Karpas-422 (cell line): ENCODE measurements around the gene NOD1. TPM values are rescaled to one million over a fixed set of nuclear protein-coding genes. Genes with fewer than 3 reads are reported as not detected.
"Not testable (repeated sequence)": the region's sequence is repeated elsewhere in the genome, so short reads cannot be mapped to it uniquely, and the experiment has no call there.

ENCODE experiments used
- DNase-seq: peaks from one replicate; pipeline ENCODE4 v3.0.0-alpha.2; 2015
- H2AFZ ChIP-seq: fragments of 200-600 bp; sonication (generic); 2 replicates; pipeline ENCODE4 v1.6.1; 2014; ENCODE audit warnings: antibody characterized with exemption, low read length, mixed read lengths
- H3K27ac ChIP-seq: fragments of 200-600 bp; sonication (generic); 2 replicates; pipeline ENCODE4 v1.5.1; 2014; ENCODE audit warnings: mild to moderate bottlenecking, low read length, moderate library complexity
- H3K27me3 ChIP-seq: fragments of 200-600 bp; sonication (generic); 2 replicates; pipeline ENCODE4 v1.6.1; 2014; ENCODE audit warnings: low read length, mixed read lengths
- H3K36me3 ChIP-seq: fragments of 200-600 bp; sonication (generic); 2 replicates; pipeline ENCODE4 v1.6.1; 2014; ENCODE audit warnings: low read length, mixed read lengths; ENCODE audit not compliant: insufficient read depth
- H3K4me1 ChIP-seq: fragments of 200-600 bp; sonication (generic); 2 replicates; pipeline ENCODE4 v1.6.1; 2014; ENCODE audit warnings: mild to moderate bottlenecking, low read length, mixed read lengths
- H3K4me2 ChIP-seq: fragments of 200-600 bp; sonication (generic); 2 replicates; pipeline ENCODE4 v1.6.1; 2014; ENCODE audit warnings: low read length, low read depth, mild to moderate bottlenecking; ENCODE audit not compliant: poor library complexity, severe bottlenecking
- H3K4me3 ChIP-seq: fragments of 200-600 bp; sonication (generic); 2 replicates; pipeline ENCODE4 v1.5.1; 2014; ENCODE audit warnings: mild to moderate bottlenecking, antibody characterized with exemption, low read length, mixed read lengths
- H3K79me2 ChIP-seq: fragments of 200-600 bp; sonication (generic); 2 replicates; pipeline ENCODE4 v1.6.1; 2014; ENCODE audit warnings: mild to moderate bottlenecking, low read length, mixed read lengths
- H3K9ac ChIP-seq: fragments of 200-600 bp; sonication (generic); 2 replicates; pipeline ENCODE4 v1.6.0; 2014; ENCODE audit warnings: low read length
- H3K9me2 ChIP-seq: fragments of 200-600 bp; sonication (generic), shearing (Covaris generic); replicated peaks from 2 replicates; pipeline ENCODE4 v1.6.0; 2014; ENCODE audit warnings: mild to moderate bottlenecking, low read length, moderate library complexity; ENCODE audit not compliant: insufficient read depth
- H3K9me3 ChIP-seq: fragments of 300-700, 200-600 bp; sonication (generic); 2 replicates; pipeline ENCODE4 v1.6.1; 2014; ENCODE audit warnings: low read length, mixed read lengths
- H4K20me1 ChIP-seq: fragments of 200-600 bp; sonication (generic); 2 replicates; pipeline ENCODE4 v1.6.1; 2014; ENCODE audit warnings: mild to moderate bottlenecking, antibody characterized with exemption, low read length, low read depth; ENCODE audit not compliant: insufficient read depth
- total RNA-seq: library from RNA; depleted of rRNA; stranded (reverse); fragments of >200 nt; shearing (Covaris generic); gene quantifications from 2 replicates; pipeline ENCODE4 v1.2.3, GENCODE V29; 2014; ENCODE audit warnings: low replicate concordance

Gene NOD1
- total RNA-seq, 1 experiment from 2014 or later, result 4.5 TPM

DNA sequence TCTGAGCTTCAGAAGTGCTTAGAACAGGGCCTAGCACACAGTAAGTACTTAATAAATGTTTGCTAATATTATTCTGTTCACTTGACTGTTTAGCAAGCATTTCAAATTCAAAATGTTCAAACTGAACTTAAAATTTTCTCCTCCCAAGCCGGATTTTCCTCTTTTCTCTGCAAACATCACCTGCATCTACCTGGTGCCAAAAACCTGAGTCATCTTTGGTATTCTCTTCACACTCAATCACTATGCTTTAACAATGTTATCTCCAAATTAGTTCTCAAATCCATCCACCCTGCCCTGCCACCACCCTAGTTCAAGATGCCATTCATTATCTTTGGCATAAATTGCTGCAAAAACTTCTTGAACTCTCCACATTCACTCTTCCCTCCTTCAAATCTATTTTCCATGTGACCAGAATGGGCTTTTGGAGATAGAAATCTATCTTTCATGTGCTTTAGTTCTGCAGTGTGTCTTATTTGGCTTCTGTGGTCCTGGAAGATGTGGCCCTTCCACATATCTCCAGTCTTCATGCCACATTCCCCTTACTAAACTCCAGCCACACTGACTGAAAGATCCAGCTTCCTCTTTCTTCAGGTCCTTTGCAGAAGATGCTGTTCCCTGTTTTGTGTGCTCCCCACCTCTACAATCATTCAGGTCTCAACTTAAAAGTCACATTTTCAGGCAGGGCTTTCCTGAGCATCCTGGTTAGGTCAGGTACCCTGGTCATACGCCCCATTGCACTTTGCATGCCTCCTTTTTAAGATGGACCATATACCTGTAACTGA lies 24.1 kb upstream of the NOD1 start:
- H3K9me3 ChIP-seq, result no peaks in the 10 kb centered on the region
- H3K79me2 ChIP-seq, result peaks cover 56% of the 10 kb centered on the region
- no peak overlapping the region for H3K27ac ChIP-seq
- H3K9me2 ChIP-seq, result no peaks in the 10 kb centered on the region
- peak overlapping the region; percentile 97 for H3K4me2 ChIP-seq
- peaks cover 39% of the 10 kb centered on the region for H3K36me3 ChIP-seq
- DNase-seq, result peak; percentile 44
- H4K20me1 ChIP-seq, result 0 out of 2 replicates have a peak, but pooled peaks cover 6% of the 10 kb centered on the region
- H3K4me3 ChIP-seq, result peak overlapping the region; percentile 84
- H3K9ac ChIP-seq, result peak overlapping the region; percentile 83; the same call in 1 of the 2 replicates
- H2AFZ ChIP-seq, result no peak overlapping the region
- H3K27me3 ChIP-seq, result no peaks in the 10 kb centered on the region
- H3K4me1 ChIP-seq, result peaks cover 28% of the 10 kb centered on the region

DNA sequence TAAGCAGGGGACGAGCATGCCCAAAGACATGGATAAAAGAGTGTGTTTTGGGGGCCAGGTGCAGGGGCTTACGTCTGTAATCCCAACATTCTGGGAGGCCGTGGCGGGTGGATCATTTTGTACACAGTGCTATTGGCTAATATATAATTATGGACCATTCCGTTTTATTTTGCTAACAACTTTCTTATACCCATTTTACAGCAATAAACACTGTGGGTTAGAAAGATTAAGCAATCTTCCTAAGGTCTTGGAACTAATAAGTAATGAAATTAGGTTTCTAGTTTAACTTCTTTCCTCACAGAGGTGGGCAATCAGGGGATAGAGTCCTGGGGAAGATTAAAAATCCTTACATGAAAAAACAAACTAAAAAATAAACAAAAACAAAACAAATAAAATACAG lies 22.7 kb upstream of the NOD1 start:
- Histone ChIP-seq H3K9me2 (no peaks in the 10 kb centered on the region), H3K36me3 (peaks cover 51% of the 10 kb centered on the region), H3K9me3 (no peaks in the 10 kb centered on the region), H2AFZ (no peak overlapping the region), H4K20me1 (0 out of 2 replicates have a peak, but pooled peaks cover 8% of the 10 kb centered on the region), H3K4me3 (no peak overlapping the region), H3K27ac (no peak overlapping the region), H3K27me3 (no peaks in the 10 kb centered on the region), H3K9ac (no peak overlapping the region), H3K4me2 (no peak overlapping the region), H3K79me2 (peaks cover 56% of the 10 kb centered on the region), H3K4me1 (peaks cover 28% of the 10 kb centered on the region)
- no peak for DNase-seq

GRCh38 chr7:30493228-30493627 lies 14.6 kb upstream of the NOD1 start:
- H3K79me2 ChIP-seq, result no peaks in the 10 kb centered on the region
- no peak overlapping the region for H3K9ac ChIP-seq
- H3K27ac ChIP-seq, result no peak overlapping the region
- H2AFZ ChIP-seq, result no peak overlapping the region
- DNase-seq, result no peak
- peaks cover 18% of the 10 kb centered on the region for H3K36me3 ChIP-seq
- no peaks in the 10 kb centered on the region for H3K9me2 ChIP-seq
- H3K4me3 ChIP-seq, result no peak overlapping the region
- peaks cover 8% of the 10 kb centered on the region for H3K9me3 ChIP-seq
- no peak overlapping the region for H3K4me2 ChIP-seq
- no peaks in the 10 kb centered on the region for H3K4me1 ChIP-seq
- 0 out of 2 replicates have a peak, but pooled peaks cover 3% of the 10 kb centered on the region for H4K20me1 ChIP-seq
- no peaks in the 10 kb centered on the region for H3K27me3 ChIP-seq

GRCh38 chr7:30491417-30491816 lies 12.8 kb upstream of the NOD1 start:
- Histone ChIP-seq H3K4me2 (no peak overlapping the region), H4K20me1 (no peaks in the 10 kb centered on the region), H3K9me2 (no peaks in the 10 kb centered on the region), H3K9me3 (peaks cover 8% of the 10 kb centered on the region), H3K27ac (no peak overlapping the region), H3K9ac (no peak overlapping the region), H2AFZ (no peak overlapping the region), H3K79me2 (no peaks in the 10 kb centered on the region), H3K4me3 (no peak overlapping the region), H3K4me1 (no peaks in the 10 kb centered on the region), H3K36me3 (peaks cover 6% of the 10 kb centered on the region), H3K27me3 (no peaks in the 10 kb centered on the region)
- no peak for DNase-seq

- H3K27ac ChIP-seq, result no peak overlapping the region
- peaks cover 8% of the 10 kb centered on the region for H3K9me3 ChIP-seq
- no peak overlapping the region for H3K4me3 ChIP-seq
- H3K4me1 ChIP-seq, result no peaks in the 10 kb centered on the region
- no peaks in the 10 kb centered on the region for H3K9me2 ChIP-seq
- no peak for DNase-seq
- no peaks in the 10 kb centered on the region for H3K79me2 ChIP-seq
- no peak overlapping the region for H3K4me2 ChIP-seq
- no peaks in the 10 kb centered on the region for H3K36me3 ChIP-seq
- no peaks in the 10 kb centered on the region for H4K20me1 ChIP-seq
- H3K27me3 ChIP-seq, result no peaks in the 10 kb centered on the region
- H3K9ac ChIP-seq, result no peak overlapping the region
- no peak overlapping the region for H2AFZ ChIP-seq
Observed at GRCh38 chr7:30487371-30487770, 8.8 kb upstream of the NOD1 start.

DNA sequence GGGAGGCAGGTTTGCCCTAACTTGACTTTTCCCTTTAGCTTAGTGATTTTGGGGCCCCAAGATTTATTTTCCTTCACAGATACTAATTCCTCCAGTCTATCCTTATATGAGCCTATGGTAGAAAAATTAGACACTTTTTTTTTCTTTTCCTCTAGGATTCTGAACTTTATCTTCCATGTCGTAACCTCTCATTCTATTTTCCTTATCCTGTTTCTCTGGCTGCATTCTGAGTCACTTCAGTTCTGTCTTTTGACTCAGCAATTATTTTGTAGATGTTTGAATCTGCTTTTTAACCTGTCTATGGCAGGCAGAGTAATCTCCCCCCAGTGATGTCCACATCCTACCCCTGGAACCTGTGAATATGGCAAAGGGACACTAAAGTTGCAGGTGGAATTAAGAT lies 7.1 kb upstream of the NOD1 start:
- Histone ChIP-seq H3K9ac (no peak overlapping the region), H3K4me2 (no peak overlapping the region), H3K9me2 (no peaks in the 10 kb centered on the region), H3K9me3 (no peaks in the 10 kb centered on the region), H2AFZ (no peak overlapping the region), H3K36me3 (no peaks in the 10 kb centered on the region), H3K4me1 (no peaks in the 10 kb centered on the region), H3K27me3 (no peaks in the 10 kb centered on the region), H3K4me3 (no peak overlapping the region), H4K20me1 (no peaks in the 10 kb centered on the region), H3K27ac (no peak overlapping the region), H3K79me2 (no peaks in the 10 kb centered on the region)
- no peak for DNase-seq

GRCh38 chr7:30481416-30481815 lies 2.8 kb upstream of the NOD1 start:
- not testable (repeated sequence) for H3K36me3 ChIP-seq, H2AFZ ChIP-seq, H3K9me3 ChIP-seq, H3K27me3 ChIP-seq, DNase-seq, H3K79me2 ChIP-seq, H4K20me1 ChIP-seq, H3K27ac ChIP-seq, H3K4me2 ChIP-seq, H3K9me2 ChIP-seq, H3K9ac ChIP-seq, H3K4me3 ChIP-seq
- H3K4me1 ChIP-seq, result peaks cover 17% of the 10 kb centered on the region

DNA sequence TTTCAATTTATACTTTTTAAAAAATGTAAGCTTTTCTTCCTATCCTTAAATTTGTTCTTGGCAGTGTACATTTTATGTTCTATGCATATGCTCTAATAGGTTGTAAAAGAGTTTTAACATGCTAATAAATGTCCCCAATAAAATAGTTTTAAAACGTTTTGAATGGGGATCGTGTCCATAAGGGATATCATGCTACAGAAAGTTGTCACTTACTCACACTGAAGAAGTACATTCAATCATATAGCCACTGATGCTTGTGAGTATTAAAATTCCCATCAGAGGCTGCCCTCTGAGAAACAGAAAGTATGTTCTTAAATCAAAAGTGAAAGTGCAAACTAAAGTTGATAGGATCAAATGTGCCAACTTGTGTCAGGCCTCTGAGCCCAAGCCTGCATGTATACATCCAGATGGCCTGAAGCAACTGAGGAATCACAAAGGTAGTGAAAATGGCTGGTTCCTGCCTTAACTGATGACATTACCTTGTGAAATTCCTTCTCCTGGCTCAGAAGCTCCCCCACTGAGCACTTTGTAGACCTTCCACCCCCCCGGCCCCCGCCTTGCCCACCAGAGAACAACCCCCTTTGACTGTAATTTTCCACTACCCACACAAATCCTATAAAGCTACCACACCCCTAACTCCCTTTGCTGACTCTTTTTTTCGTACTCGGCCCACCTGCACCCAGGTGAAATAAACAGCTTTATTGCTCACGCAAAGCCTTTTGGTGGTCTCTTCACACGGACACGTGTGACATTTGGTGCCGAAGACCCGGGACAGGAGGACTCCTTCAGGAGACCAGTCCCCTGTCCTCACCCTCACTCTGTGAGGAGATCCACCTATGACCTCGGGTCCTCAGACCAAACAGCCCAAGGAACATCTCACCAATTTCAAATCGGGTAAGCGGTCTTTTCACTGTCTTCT lies 877 bp upstream of the NOD1 start:
- H3K9ac ChIP-seq, result peak overlapping the region; percentile 81
- H3K9me2 ChIP-seq, result no peaks in the 10 kb centered on the region
- peak overlapping the region; percentile 95; the same call in 1 of the 2 replicates for H2AFZ ChIP-seq
- peak overlapping the region; percentile 80 for H3K4me3 ChIP-seq
- 0 out of 2 replicates have a peak, but pooled peaks cover 3% of the 10 kb centered on the region for H4K20me1 ChIP-seq
- no peaks in the 10 kb centered on the region for H3K27me3 ChIP-seq
- peak overlapping the region; percentile 92 for H3K4me2 ChIP-seq
- H3K4me1 ChIP-seq, result peaks cover 17% of the 10 kb centered on the region
- H3K79me2 ChIP-seq, result no peaks in the 10 kb centered on the region
- H3K27ac ChIP-seq, result no peak overlapping the region
- no peaks in the 10 kb centered on the region for H3K9me3 ChIP-seq
- DNase-seq, result peak; percentile 46
- no peaks in the 10 kb centered on the region for H3K36me3 ChIP-seq
